GM10248 (cell line): ENCODE data around the gene BRF1.

Experiments used
- CTCF ChIA-PET: fragments of 300-600 bp; sonication (Branson Sonifier 250); formaldehyde crosslinking; extraction: SDS; loops from one replicate; lab custom pipeline; 2021; ENCODE audit warnings: antibody characterized with exemption; lab: Yijun Ruan, JAX
- POLR2A ChIA-PET: fragments of 350-650 bp; sonication (Branson Sonifier 250); formaldehyde crosslinking; extraction: SDS; loops from one replicate; lab custom pipeline; 2020; ENCODE audit warnings: antibody characterized with exemption; lab: Yijun Ruan, JAX
- DNase-seq: peaks from one replicate; pipeline ENCODE4 v3.0.0; 2012; ENCODE audit errors: extremely low spot score
- CTCF ChIP-seq: IDR thresholded peaks from 2 replicates; pipeline ENCODE4 v1.5.1; 2012; ENCODE audit warnings: mild to moderate bottlenecking, low read depth; ENCODE audit errors: extremely low read depth, missing control alignments, control extremely low read depth

Gene BRF1

GRCh38 chr14:105168093-105168420, 132.7 kb downstream of the BRF1 start:
- no peak for TF ChIP-seq CTCF
- ChIA-PET POLR2A (no interaction called here), CTCF (no interaction called here)
- DNase-seq = no peak

- POLR2A ChIA-PET = no interaction called here
- CTCF ChIA-PET = no interaction called here
- DNase-seq = no peak
- no peak for TF ChIP-seq CTCF
Measured at GRCh38 chr14:105167303-105168092, 133.3 kb downstream of the BRF1 start.

- TF ChIP-seq CTCF = no peak
- DNase-seq = no peak
- CTCF ChIA-PET = interaction anchor here (0.6 kb wide), 1 partner anchor 80 kb away, joined by 3 read pairs; no protein-coding TSS in a partner anchor
- POLR2A ChIA-PET = no interaction called here
Measured at GRCh38 chr14:105166571-105167302, 134.1 kb downstream of the BRF1 start.

GRCh38 chr14:105165761-105166485, 134.9 kb downstream of the BRF1 start:
- ChIA-PET POLR2A (no interaction called here), CTCF (interaction anchor here (0.6 to 2.0 kb wide), 3 partner anchors 12 to 79 kb away, joined by 3 to 5 read pairs (median 4); no protein-coding TSS in a partner anchor)
- DNase-seq = no peak
- TF ChIP-seq CTCF = no peak

- ChIA-PET POLR2A (no interaction called here), CTCF (interaction anchor here (1.2 to 2.0 kb wide), 2 partner anchors 11 to 75 kb away, joined by 4 to 5 read pairs; no protein-coding TSS in a partner anchor)
- DNase-seq = no peak
- TF ChIP-seq CTCF = no peak
Measured at GRCh38 chr14:105165134-105165704, 135.6 kb downstream of the BRF1 start.
